KMS-11 (cell line): ENCODE measurements around the gene RXRA.

Experiments used
- H2AFZ ChIP-seq: fragments of 200-600 bp; sonication (generic); 2 replicates; pipeline ENCODE4 v1.6.1; 2016; ENCODE audit warnings: antibody characterized with exemption, mixed run types, low read depth
- H3K27ac ChIP-seq: fragments of 200-600 bp; sonication (generic); 2 replicates; pipeline ENCODE4 v1.6.1; 2016; ENCODE audit warnings: mild to moderate bottlenecking, mixed run types
- H3K27me3 ChIP-seq: fragments of 200-600 bp; sonication (generic); 2 replicates; pipeline ENCODE4 v1.6.1; 2017; ENCODE audit warnings: mild to moderate bottlenecking, low read depth, mixed run types, moderate library complexity; ENCODE audit not compliant: insufficient read depth
- H3K36me3 ChIP-seq: fragments of 200-600 bp; sonication (generic); 2 replicates; pipeline ENCODE4 v1.6.1; 2017; ENCODE audit warnings: mild to moderate bottlenecking, mixed run types; ENCODE audit not compliant: insufficient read depth
- H3K4me1 ChIP-seq: fragments of 200-600 bp; sonication (generic); 2 replicates; pipeline ENCODE4 v1.6.1; 2016; ENCODE audit warnings: mild to moderate bottlenecking, low read depth, mixed run types; ENCODE audit not compliant: poor library complexity, severe bottlenecking
- H3K4me2 ChIP-seq: fragments of 200-600 bp; sonication (generic); 2 replicates; pipeline ENCODE4 v1.7.0; 2016; ENCODE audit warnings: mild to moderate bottlenecking, mixed run types
- H3K4me3 ChIP-seq: fragments of 200-600 bp; sonication (generic); IDR thresholded peaks from 2 replicates; pipeline ENCODE4 v1.6.1; 2017; ENCODE audit warnings: low read depth, low read length, mixed read lengths; ENCODE audit not compliant: insufficient read depth
- H3K79me2 ChIP-seq: fragments of 200-600 bp; sonication (generic); 2 replicates; pipeline ENCODE4 v1.6.1; 2016; ENCODE audit warnings: low read depth, mixed run types; ENCODE audit not compliant: insufficient read depth
- H3K9ac ChIP-seq: fragments of 200-600 bp; sonication (generic); 2 replicates; pipeline ENCODE4 v1.6.1; 2016; ENCODE audit warnings: mild to moderate bottlenecking, mixed run types
- H4K20me1 ChIP-seq: fragments of 200-600 bp; sonication (generic); 2 replicates; pipeline ENCODE4 v1.6.1; 2016; ENCODE audit warnings: mild to moderate bottlenecking, mixed run types; ENCODE audit not compliant: insufficient read depth
- CTCF ChIP-seq: fragments of 200-600 bp; sonication (generic); conservative IDR thresholded peaks from 2 replicates; pipeline ENCODE4 v1.6.1; 2017; ENCODE audit warnings: low read depth, mild to moderate bottlenecking, antibody characterized with exemption, low read length, moderate library complexity, mixed read lengths

The RXRA gene

GRCh38 chr9:134457321-134458206 lies 131.3 kb downstream of the RXRA start:
- no peak overlapping the region for H2AFZ ChIP-seq
- H3K27ac ChIP-seq = no peak overlapping the region
- H3K79me2 ChIP-seq = no peaks in the 10 kb centered on the region

GRCh38 chr9:134458207-134459108 lies 132.2 kb downstream of the RXRA start:
- Histone ChIP-seq H3K9ac (no peak overlapping the region), H3K27ac (no peak overlapping the region), H3K79me2 (no peaks in the 10 kb centered on the region), H3K36me3 (no peaks in the 10 kb centered on the region), H3K4me2 (no peak overlapping the region), H2AFZ (no peak overlapping the region), H3K4me3 (no peak overlapping the region), H4K20me1 (no peaks in the 10 kb centered on the region), H3K4me1 (no peaks in the 10 kb centered on the region), H3K27me3 (peaks cover 61% of the 10 kb centered on the region)
- TF ChIP-seq CTCF = no peak

More at GRCh38 chr9:134457321-134458206, 131.3 kb downstream of the RXRA start:
- Histone ChIP-seq H3K27me3 (peaks cover 64% of the 10 kb centered on the region), H3K4me2 (no peak overlapping the region), H3K4me3 (no peak overlapping the region), H3K36me3 (no peaks in the 10 kb centered on the region), H3K4me1 (no peaks in the 10 kb centered on the region), H3K9ac (no peak overlapping the region), H4K20me1 (no peaks in the 10 kb centered on the region)
- no peak for TF ChIP-seq CTCF

- Histone ChIP-seq H3K27ac (no peak overlapping the region), H3K4me3 (no peak overlapping the region), H3K36me3 (no peaks in the 10 kb centered on the region), H3K4me1 (no peaks in the 10 kb centered on the region), H2AFZ (no peak overlapping the region), H3K27me3 (peaks cover 61% of the 10 kb centered on the region), H3K4me2 (no peak overlapping the region), H4K20me1 (no peaks in the 10 kb centered on the region), H3K9ac (no peak overlapping the region), H3K79me2 (no peaks in the 10 kb centered on the region)
- TF ChIP-seq CTCF = no peak
Measured at GRCh38 chr9:134459164-134459563, 132.9 kb downstream of the RXRA start.

GRCh38 chr9:134459573-134459972 lies 133.3 kb downstream of the RXRA start:
- no peak overlapping the region for H3K4me2 ChIP-seq

More at GRCh38 chr9:134459573-134459972, 133.3 kb downstream of the RXRA start:
- no peak for TF ChIP-seq CTCF
- H3K36me3 ChIP-seq = no peaks in the 10 kb centered on the region
- H4K20me1 ChIP-seq = no peaks in the 10 kb centered on the region
- no peaks in the 10 kb centered on the region for H3K79me2 ChIP-seq
- H3K27me3 ChIP-seq = peaks cover 61% of the 10 kb centered on the region
- no peak overlapping the region for H3K9ac ChIP-seq
- no peak overlapping the region for H2AFZ ChIP-seq
- no peaks in the 10 kb centered on the region for H3K4me1 ChIP-seq
- H3K4me3 ChIP-seq = no peak overlapping the region
- no peak overlapping the region for H3K27ac ChIP-seq
